HG03025 (cell line): Measurements from ENCODE around the gene TROAP.

ENCODE experiments used
- ATAC-seq: cut with Tn5 transposase; IDR thresholded peaks from one replicate; pipeline ENCODE4 v1.9.1; 2021; ENCODE audit warnings: mild to moderate bottlenecking, moderate library complexity; ENCODE audit not compliant: unreplicated experiment, low FRiP score

The TROAP gene

GRCh38 chr12:49340971-49341776 is 18.1 kb downstream of the TROAP start:
- ATAC-seq: no peak

GRCh38 chr12:49341777-49342065 is 18.7 kb downstream of the TROAP start:
- ATAC-seq: no peak

GRCh38 chr12:49342066-49342913 is 19.2 kb downstream of the TROAP start:
- ATAC-seq: peak; percentile 54

- no peak for ATAC-seq
Observed at GRCh38 chr12:49342914-49343731, 20.1 kb downstream of the TROAP start.

- no peak for ATAC-seq
Observed at GRCh38 chr12:49344486-49345050, 21.5 kb downstream of the TROAP start.

- ATAC-seq: no peak
Observed at GRCh38 chr12:49345051-49345824, 22.2 kb downstream of the TROAP start.

GRCh38 chr12:49345825-49346658 is 23.0 kb downstream of the TROAP start:
- no peak for ATAC-seq

- no peak for ATAC-seq
Observed at GRCh38 chr12:49346659-49347310, 23.7 kb downstream of the TROAP start, which contains the start of gene DNAJC22. Gene DNAJC22 (plus strand): TSS chr12:49346888. CDS start chr12:49348873, 1,985 bp downstream.

- ATAC-seq: no peak
Observed at GRCh38 chr12:49347311-49348193, 24.5 kb downstream of the TROAP start.

GRCh38 chr12:49348781-49349180 is 25.7 kb downstream of the TROAP start:
- ATAC-seq: no peak

GRCh38 chr12:49349266-49349665 is 26.2 kb downstream of the TROAP start:
- ATAC-seq: no peak

GRCh38 chr12:49352351-49352750 is 29.3 kb downstream of the TROAP start:
- no peak for ATAC-seq

- no peak for ATAC-seq
Observed at GRCh38 chr12:49355913-49356312, 32.9 kb downstream of the TROAP start.

- ATAC-seq: no peak
Observed at GRCh38 chr12:49357103-49357678, 34.1 kb downstream of the TROAP start.

- no peak for ATAC-seq
Observed at GRCh38 chr12:49358483-49359141, 35.6 kb downstream of the TROAP start.

- no peak for ATAC-seq
Observed at GRCh38 chr12:49359671-49360070, 36.6 kb downstream of the TROAP start.

GRCh38 chr12:49362077-49362476 is 39.0 kb downstream of the TROAP start:
- ATAC-seq: no peak
